Measurements from ENCODE around the gene PSMG4.

PSMG4 gene

DNA sequence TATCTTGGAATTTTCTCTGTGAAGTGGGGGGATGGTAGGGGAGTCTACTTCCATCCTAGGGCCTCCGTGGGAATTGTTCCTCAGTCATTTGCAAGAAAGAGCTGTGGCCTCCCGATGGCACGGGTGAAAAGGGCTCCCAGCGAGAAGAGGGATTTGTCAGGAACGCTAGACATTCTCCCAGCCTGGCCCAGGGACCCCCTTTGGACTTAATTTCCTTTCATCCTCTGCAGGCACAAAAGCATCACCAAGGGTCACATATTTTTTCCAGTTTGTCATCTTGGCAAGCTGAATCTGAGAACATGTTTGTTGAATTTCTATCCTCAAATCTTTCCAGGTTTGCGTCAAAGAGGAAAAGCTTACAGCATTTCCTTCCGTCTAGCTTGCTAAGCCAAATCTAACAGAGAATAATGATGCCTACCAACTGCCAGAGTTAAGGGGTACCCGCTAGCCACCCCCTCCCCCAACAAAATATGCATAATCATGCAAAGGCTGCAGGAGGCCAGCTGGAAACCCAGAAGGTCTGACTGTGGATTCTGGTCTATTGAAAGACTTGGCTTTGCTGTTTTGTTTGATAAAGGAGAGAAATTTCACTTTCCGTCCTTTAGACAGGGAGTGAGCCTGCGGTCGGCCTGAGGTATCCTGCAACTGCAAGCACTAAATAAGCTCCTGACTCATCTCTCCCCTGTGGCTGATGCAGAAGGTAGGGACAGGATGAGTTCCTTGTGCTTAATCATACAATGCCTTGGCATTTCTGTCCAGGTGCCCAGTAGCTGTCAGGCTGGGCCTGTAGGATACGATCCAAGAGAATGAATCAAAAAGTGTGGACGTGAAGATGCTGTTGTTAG, 23.1 kb downstream of the PSMG4 start:
- Mint-ChIP-seq H3K4me1 (no peaks in the 10 kb centered on the region), H3K36me3 (peaks cover 6 to 7% of the 10 kb centered on the region in 2 donors), H3K4me3 (no peak overlapping the region), H3K27me3 (no peaks in the 10 kb centered on the region), H3K27ac (peak overlapping the region; percentile 56), H3K9me3 (no peaks in the 10 kb centered on the region)
- no peak for DNase-seq
- no peak for ATAC-seq (replicated peaks)

DNA sequence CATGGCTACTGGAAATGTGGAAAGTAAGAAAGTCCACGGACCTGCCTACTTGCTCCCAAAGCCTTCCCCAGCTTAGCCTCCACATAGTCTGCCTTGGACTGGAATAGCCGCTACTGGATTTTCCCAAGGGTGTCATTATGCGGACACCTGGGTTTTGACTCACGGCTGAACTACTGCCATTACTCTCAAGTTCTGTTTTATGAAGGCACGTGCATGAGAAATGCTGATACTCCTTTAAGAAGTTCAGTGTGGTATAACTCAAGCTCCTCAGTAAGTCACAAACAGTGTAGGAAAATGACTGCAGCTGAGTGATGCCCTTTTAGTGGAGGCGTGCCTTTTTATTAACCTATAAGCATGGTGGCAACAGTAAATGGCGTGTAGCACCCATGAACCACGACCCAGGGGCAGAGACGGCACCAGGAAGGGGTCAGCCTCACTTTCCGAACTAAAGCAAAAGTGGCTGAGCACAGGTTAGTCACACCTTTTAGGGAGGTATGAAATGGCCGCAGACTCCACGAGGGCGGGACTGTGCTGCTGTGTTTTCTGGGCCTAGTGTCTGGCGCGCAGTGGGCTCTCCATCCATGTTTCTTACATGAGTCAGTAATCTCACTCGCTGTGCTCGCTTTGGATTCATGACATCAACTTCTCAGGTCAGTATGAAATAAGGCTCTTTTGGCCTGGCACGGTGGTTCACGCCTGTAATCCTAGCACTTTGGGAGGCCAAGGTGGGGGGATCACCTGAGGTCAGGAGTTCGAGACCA, 23.9 kb downstream of the PSMG4 start:
- Mint-ChIP-seq H3K27ac (peak overlapping the region; percentile 56), H3K4me3 (no peak overlapping the region), H3K27me3 (no peaks in the 10 kb centered on the region), H3K9me3 (no peaks in the 10 kb centered on the region), H3K4me1 (no peaks in the 10 kb centered on the region), H3K36me3 (peaks cover 6 to 9% of the 10 kb centered on the region in 2 donors)
- ATAC-seq (replicated peaks) (no peak), DNase-seq (no peak)

DNA sequence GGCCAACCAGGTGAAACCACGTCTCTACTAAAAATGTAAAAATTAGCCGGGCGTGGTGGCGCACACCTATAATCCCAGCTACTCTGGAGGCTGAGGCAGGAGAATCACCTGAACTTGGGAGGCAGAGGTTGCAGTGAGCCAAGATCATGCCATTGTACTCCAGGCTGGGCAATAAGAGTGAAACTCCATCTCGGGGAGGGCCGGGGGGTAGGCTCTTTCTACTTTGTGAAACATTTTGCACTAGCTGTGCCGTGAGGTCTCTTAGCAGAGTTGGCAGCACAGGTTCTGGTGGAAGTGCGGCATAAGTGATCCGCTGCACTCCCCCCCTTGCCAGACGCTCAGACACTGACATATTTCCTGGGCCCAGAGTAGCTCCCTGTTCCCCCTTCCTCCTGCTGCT, 24.5 kb downstream of the PSMG4 start:
- no peak for ATAC-seq (replicated peaks)
- Mint-ChIP-seq H3K27ac (no peak overlapping the region), H3K4me3 (no peak overlapping the region), H3K9me3 (no peaks in the 10 kb centered on the region), H3K4me1 (peaks cover 0 to 1% of the 10 kb centered on the region in 2 donors), H3K27me3 (no peaks in the 10 kb centered on the region), H3K36me3 (peaks cover 6 to 9% of the 10 kb centered on the region in 2 donors)
- no peak for DNase-seq

DNA sequence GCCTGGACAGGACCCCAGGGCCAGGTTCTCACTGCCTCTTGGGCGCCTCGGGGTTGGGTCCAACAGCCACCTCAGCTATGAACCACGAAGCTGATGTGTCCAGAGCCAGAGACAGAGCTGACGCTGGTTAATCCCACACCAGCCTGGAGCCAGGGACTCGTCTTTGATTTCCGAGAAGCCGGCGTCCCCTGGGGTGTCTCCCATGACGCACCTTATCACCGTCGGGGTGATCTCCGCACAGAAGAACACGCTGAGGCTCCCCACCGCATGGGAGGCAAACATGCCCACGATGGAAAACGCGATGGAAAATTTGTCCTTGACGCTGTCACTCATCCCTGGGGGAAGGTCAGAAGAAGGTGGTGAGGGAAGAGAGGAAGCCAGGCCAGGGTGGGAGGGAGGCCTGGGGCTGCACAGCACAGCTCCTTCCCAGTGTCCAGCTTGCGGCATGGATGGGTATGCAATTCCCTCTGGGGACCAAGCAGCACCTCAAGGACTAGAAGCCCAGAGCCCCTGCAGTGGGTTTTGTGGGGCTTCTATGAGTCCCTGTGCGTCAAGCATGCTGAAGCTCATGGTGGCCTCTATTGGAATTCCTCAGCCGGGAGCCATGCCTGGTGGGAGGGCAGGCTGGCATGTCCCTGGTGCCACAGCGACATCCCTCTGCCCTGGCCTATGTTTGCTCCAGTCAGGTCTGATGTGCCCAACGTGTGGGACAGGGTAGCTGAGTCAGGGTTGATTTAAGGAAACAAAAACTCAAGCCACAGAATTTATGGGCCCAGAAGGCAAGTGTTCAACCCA, 25.1 kb downstream of the PSMG4 start:
- H3K27me3 Mint-ChIP-seq = no peaks in the 10 kb centered on the region
- peaks cover 0 to 2% of the 10 kb centered on the region in 2 donors for H3K4me1 Mint-ChIP-seq
- no peaks in the 10 kb centered on the region for H3K9me3 Mint-ChIP-seq
- DNase-seq = no peak
- no peak for ATAC-seq (replicated peaks)
- H3K36me3 Mint-ChIP-seq = peaks cover 6 to 9% of the 10 kb centered on the region in 2 donors
- no peak overlapping the region for H3K27ac Mint-ChIP-seq
- no peak overlapping the region for H3K4me3 Mint-ChIP-seq

DNA sequence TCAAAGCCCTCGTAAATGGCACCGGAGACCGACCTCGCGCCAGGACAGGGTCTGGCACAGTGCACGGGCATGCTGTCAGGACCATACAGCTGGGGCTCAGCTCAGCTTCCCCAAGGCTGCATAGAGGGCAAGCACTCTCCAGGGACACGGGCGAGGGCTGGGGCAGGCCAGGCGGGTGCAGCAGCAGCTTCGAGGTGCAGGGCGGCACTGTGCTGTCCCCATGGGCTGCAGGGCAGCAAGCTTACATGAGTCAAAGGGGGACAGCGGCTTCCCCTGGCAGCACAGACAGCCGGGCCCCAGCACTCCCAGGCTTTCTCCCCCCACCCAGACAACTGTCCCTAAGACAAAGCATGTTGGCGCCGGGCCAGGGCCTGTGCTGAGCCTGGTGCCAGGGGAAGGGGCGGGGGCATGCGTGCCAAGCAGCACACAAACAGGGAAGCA, 25.7 kb downstream of the PSMG4 start:
- Mint-ChIP-seq H3K36me3 (peaks cover 6 to 9% of the 10 kb centered on the region in 2 donors), H3K27ac (peak overlapping the region; percentile 1), H3K9me3 (no peaks in the 10 kb centered on the region), H3K4me1 (peaks cover under 1 to 2% of the 10 kb centered on the region in 2 donors), H3K4me3 (no peak overlapping the region), H3K27me3 (no peaks in the 10 kb centered on the region)
- DNase-seq (no peak), ATAC-seq (replicated peaks) (no peak)

DNA sequence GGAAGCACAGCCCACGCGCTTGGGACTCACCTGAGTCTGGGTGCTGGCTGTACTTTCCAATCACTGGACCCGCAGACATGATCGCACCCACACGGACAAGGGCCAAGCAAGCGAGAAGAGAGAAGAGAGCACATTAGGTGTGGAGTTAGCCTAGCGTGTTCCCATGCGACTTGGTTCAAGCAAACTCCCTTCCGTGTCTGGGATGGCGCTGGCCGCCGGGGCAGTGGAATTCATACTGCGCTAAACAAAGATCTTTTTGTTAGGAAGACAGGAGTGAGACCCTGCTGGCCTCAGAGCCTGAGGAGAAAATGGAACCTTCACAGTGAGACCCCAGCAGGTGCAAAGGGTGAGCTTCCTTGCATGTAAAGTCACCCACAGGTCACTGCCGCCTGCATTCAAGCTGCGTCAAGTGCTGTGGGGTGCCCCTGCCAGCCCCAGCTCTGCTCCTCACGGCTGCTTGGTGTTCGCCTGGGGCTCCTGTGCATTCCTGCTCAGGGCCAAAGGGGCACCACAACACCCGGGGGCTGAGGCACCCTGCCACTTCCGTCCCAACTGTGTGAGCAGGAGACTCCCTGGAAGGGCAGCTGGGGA, 26.4 kb downstream of the PSMG4 start:
- Mint-ChIP-seq H3K27ac (no peak overlapping the region), H3K36me3 (peaks cover 6 to 9% of the 10 kb centered on the region in 2 donors), H3K9me3 (no peaks in the 10 kb centered on the region), H3K4me1 (peaks cover 7% of the 10 kb centered on the region in 2 donors), H3K4me3 (no peak overlapping the region), H3K27me3 (no peaks in the 10 kb centered on the region)
- DNase-seq (no peak), ATAC-seq (replicated peaks) (no peak)

DNA sequence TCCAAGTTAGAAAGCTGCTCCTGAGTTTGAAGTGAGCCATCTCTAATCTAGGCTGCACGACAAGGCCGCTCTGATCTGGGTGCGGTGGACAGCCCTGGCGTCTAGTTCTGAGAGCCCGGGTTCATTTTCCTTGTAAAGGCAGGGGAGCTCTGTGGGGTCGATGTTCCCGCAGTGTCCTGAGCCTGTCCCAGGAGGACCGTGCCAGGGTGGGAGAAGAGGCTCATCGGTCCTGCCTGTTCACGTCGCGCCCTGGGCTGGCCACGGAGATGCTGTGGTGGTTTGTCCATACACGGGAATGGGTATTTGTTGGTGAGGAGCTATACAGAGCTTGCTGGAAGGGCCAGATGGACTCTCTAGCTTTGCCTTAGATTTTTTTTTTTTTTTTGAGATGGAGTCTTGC, 27.0 kb downstream of the PSMG4 start:
- DNase-seq (no peak), ATAC-seq (replicated peaks) (no peak)
- Mint-ChIP-seq H3K27ac (no peak overlapping the region), H3K9me3 (no peaks in the 10 kb centered on the region), H3K27me3 (no peaks in the 10 kb centered on the region), H3K4me3 (no peak overlapping the region), H3K4me1 (peaks cover 7% of the 10 kb centered on the region in 2 donors), H3K36me3 (peaks cover 6 to 9% of the 10 kb centered on the region in 2 donors)

DNA sequence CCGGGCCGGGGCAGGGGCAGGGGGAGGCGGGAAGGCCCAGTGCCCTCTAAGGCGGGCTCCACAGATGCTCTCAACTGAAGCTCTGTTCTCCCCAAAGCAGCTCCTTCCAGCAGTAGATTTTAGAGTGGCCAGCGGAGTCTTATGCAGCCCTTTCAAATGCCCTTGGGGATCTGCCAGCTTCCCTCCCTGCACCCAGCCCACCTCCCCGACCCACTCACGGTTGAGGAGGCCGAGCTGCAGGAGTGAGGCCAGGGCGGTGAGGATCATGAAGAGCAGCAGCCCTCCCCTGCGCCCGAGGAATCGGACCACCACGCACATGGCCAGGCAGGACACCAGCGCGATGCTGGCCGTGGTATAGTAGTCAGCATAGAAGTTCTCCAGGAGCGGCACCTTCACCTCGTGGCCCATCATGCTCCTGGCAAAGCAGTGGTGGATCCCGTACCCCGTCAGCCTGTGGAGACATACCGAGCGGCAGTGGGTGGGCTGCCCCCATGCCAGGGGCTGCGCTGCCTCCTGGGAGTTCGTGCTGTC, 28.0 kb downstream of the PSMG4 start:
- DNase-seq (no peak), ATAC-seq (replicated peaks) (no peak)
- Mint-ChIP-seq H3K4me3 (no peak overlapping the region), H3K9me3 (no peaks in the 10 kb centered on the region), H3K27ac (no peak overlapping the region), H3K4me1 (peaks cover 7% of the 10 kb centered on the region in 2 donors), H3K27me3 (no peaks in the 10 kb centered on the region), H3K36me3 (peaks cover 6 to 9% of the 10 kb centered on the region in 2 donors)

DNA sequence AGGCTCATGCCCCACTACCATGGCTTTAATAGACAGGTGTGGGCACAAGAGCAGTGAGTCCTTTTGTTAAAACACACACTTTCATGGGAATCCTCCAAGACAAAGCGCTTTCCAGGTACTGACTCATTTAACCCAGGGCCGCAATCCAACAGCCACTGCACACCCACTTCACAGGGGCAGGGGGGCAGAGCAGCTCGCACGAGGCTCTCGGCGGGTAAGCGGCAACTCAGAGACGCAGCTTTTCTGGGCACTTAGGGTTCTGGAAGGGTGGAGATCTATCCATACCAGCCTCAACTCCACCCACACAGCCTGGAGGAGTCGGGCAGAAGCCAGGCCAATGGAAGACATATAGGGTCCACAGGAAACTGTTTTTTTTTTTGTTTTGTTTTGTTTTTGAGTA, 28.6 kb downstream of the PSMG4 start:
- no peak overlapping the region for H3K27ac Mint-ChIP-seq
- ATAC-seq (replicated peaks) = no peak
- peaks cover 7% of the 10 kb centered on the region in 2 donors for H3K4me1 Mint-ChIP-seq
- H3K27me3 Mint-ChIP-seq = no peaks in the 10 kb centered on the region
- H3K9me3 Mint-ChIP-seq = no peaks in the 10 kb centered on the region
- H3K36me3 Mint-ChIP-seq = peaks cover 6 to 9% of the 10 kb centered on the region in 2 donors
- no peak overlapping the region for H3K4me3 Mint-ChIP-seq
- no peak for DNase-seq

DNA sequence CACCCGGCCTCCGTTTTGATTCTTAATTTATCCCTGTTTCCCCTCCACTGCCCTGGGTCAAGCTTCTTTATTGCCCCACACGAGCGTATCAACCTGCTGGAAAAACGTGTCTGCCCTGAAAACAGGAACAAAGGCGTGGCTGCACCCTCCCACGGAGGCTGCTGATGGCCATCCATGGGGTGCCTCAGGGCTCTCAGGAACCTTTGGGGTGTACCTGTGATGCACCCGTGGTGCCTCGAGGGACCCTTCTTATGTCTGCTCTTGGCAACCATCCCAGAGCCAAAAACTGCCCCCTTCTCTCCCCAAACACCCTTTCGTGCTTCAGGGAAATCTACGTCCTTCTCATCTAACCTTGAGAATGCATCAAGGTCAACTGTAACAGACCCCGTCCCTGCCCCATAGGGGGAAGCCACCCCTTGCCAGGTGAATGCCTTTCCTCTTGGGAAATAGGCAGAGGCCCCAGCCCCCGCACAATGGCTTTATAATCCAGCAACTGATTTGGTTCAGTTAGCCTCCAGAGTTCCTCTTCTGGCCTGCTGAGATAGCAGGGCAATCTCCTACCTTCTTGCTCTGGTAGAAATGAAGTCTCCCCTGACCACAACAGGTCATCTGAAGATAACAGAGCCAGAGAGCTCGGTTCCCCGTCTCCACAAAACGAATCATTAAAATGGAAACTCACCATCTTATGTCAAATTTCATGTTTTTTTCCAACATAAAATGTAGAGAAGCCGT, 29.4 kb downstream of the PSMG4 start:
- Mint-ChIP-seq H3K9me3 (no peaks in the 10 kb centered on the region), H3K36me3 (peaks cover 6 to 9% of the 10 kb centered on the region in 2 donors), H3K27ac (no peak overlapping the region), H3K4me3 (no peak overlapping the region), H3K4me1 (peaks cover 7% of the 10 kb centered on the region in 2 donors), H3K27me3 (no peaks in the 10 kb centered on the region)
- DNase-seq (no peak), ATAC-seq (replicated peaks) (no peak)

DNA sequence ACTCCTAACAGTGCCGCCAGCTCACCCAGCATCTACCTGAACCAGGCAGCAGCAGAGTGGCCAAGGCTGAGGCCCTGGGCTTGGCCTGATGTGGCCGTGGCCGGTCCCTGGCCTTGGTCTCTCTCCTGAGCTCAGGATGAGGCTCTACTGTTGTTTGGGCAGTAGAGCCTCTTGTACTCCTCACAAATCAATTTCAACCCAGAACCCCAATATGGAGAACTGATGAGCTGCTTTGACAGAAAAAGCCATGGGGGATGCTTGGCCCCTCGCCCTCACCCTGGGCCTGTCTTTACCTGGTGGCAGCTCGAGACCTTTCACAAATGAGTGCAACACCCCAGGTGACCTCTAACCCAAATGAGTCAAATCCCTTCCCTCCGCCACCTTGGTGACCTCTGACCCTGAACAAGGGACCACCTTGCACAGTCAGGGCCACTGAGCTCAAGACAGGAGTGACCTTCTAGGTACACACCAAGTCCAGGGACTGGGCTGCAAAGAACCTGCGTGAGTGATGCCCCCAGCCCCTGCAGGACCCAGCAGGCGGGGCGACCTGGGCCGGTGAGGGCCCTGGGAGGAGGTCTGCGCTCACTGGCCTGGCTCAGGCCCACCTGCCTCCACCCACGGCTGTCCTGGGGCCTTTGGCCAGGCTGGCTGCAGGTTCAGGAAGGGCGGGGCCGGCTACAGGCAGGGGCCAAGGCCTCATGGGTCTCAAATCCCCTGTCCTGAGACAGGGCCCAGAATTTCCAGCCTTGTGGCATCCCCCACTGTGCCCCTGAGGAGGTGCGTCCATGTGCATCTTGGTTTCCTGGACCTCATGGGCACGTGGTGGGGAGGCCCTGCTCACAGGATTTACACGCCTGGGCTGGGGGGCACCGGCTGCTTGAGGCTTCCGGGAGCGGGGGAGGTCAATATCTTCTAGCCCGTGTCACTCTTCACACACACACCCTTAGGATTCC, 30.2 kb downstream of the PSMG4 start:
- no peak for DNase-seq
- H3K4me1 Mint-ChIP-seq = peaks cover 7% of the 10 kb centered on the region in 2 donors
- ATAC-seq (replicated peaks) = no peak

DNA sequence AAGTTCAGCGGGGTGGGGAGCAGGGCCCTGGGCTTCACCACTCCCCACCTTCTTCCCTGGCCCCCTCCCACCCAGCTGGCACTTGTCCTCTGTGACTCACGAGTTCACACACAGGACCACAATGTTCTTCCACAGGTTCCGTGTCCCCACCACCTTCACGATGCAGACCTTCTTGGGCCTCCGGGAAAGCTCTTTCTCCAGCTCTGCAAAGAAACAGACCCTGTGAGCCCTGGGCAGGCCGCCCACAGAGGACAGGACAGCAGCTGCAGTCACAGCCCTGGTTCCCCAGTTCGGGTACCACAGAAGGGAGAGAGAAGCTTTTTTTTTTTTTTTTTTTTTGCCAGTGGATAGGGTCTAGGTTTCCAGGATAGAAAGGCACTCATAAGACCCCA, 30.9 kb downstream of the PSMG4 start:
- Mint-ChIP-seq H3K4me3 (no peak overlapping the region), H3K9me3 (no peaks in the 10 kb centered on the region), H3K4me1 (peaks cover 7% of the 10 kb centered on the region in 2 donors), H3K27ac (no peak overlapping the region), H3K27me3 (peaks cover 0 to 2% of the 10 kb centered on the region in 2 donors), H3K36me3 (peaks cover 1 to 5% of the 10 kb centered on the region in 2 donors)
- DNase-seq (no peak), ATAC-seq (replicated peaks) (no peak)

More for the DNA sequence above, 30.2 kb downstream of the PSMG4 start:
- no peaks in the 10 kb centered on the region for H3K27me3 Mint-ChIP-seq
- H3K36me3 Mint-ChIP-seq = peaks cover 2 to 5% of the 10 kb centered on the region in 2 donors
- H3K9me3 Mint-ChIP-seq = no peaks in the 10 kb centered on the region
- H3K4me3 Mint-ChIP-seq = no peak overlapping the region
- no peak overlapping the region for H3K27ac Mint-ChIP-seq
